ENCODE results near the gene PAXX.

Gene PAXX

DNA sequence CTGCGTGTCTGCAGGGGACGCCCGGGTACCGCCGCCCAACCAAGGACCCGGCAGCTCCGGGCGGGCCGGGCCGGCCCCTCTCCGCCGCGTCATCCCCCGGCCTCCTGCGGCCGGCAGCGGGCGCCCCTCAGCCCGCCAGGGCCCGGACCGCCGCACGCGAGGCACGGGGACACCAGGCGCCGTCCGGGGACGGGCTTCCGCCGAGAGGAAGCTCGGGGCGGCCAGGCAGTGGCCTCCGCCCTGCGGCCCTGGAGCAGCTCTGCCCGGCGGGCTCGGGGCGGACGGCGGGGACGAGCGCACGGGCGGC is 48.1 kb upstream of the PAXX start:
- Histone ChIP-seq H3K9ac (ENCODE audit: low read depth, low read length) (peak overlapping the region; percentile 89), H3K36me3 (ENCODE audit: insufficient read depth, low read length) (peaks cover 34% of the 10 kb centered on the region), H3K27me3 (ENCODE audit: insufficient read depth, low read length, poor library complexity) (no peaks in the 10 kb centered on the region), H3K4me3 (ENCODE audit: low read depth in 1 of 2, low read length in 2 of 2) (peak overlapping the region; percentile 82 to 94; a peak in 3 of 4 replicates), H3K27ac (ENCODE audit: low read length) (peak overlapping the region; percentile 84), H3K4me2 (ENCODE audit: insufficient read depth, low read length) (peak overlapping the region; percentile 91), H4K20me1 (ENCODE audit: insufficient read depth, low read length) (peaks cover 17% of the 10 kb centered on the region), H3K79me2 (ENCODE audit: insufficient read depth, low read length) (peaks cover 23% of the 10 kb centered on the region), H3K4me1 (ENCODE audit: insufficient read depth, low read length) (peaks cover 31% of the 10 kb centered on the region), H2AFZ (ENCODE audit: low read depth, low read length) (peak overlapping the region; percentile 71), H3K9me3 (ENCODE audit: insufficient read depth, low read length, severe bottlenecking) (no peaks in the 10 kb centered on the region)
- no peak; the same call in 1 of the 3 replicates for ATAC-seq (ENCODE audit: insufficient read depth, low read depth)
- TF ChIP-seq, protein P1, sequence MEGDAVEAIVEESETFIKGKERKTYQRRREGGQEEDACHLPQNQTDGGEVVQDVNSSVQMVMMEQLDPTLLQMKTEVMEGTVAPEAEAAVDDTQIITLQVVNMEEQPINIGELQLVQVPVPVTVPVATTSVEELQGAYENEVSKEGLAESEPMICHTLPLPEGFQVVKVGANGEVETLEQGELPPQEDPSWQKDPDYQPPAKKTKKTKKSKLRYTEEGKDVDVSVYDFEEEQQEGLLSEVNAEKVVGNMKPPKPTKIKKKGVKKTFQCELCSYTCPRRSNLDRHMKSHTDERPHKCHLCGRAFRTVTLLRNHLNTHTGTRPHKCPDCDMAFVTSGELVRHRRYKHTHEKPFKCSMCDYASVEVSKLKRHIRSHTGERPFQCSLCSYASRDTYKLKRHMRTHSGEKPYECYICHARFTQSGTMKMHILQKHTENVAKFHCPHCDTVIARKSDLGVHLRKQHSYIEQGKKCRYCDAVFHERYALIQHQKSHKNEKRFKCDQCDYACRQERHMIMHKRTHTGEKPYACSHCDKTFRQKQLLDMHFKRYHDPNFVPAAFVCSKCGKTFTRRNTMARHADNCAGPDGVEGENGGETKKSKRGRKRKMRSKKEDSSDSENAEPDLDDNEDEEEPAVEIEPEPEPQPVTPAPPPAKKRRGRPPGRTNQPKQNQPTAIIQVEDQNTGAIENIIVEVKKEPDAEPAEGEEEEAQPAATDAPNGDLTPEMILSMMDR (IDR thresholded peaks at IDR 0.05; ENCODE audit: borderline replicate concordance, extremely low read depth, low read length, poor library complexity, severe bottlenecking), result no peak
- no peak for TF ChIP-seq EZH2 (IDR thresholded peaks at IDR 0.05; ENCODE audit: borderline replicate concordance, low read depth, low read length, severe bottlenecking)
- DNase-seq, result no peak

DNA sequence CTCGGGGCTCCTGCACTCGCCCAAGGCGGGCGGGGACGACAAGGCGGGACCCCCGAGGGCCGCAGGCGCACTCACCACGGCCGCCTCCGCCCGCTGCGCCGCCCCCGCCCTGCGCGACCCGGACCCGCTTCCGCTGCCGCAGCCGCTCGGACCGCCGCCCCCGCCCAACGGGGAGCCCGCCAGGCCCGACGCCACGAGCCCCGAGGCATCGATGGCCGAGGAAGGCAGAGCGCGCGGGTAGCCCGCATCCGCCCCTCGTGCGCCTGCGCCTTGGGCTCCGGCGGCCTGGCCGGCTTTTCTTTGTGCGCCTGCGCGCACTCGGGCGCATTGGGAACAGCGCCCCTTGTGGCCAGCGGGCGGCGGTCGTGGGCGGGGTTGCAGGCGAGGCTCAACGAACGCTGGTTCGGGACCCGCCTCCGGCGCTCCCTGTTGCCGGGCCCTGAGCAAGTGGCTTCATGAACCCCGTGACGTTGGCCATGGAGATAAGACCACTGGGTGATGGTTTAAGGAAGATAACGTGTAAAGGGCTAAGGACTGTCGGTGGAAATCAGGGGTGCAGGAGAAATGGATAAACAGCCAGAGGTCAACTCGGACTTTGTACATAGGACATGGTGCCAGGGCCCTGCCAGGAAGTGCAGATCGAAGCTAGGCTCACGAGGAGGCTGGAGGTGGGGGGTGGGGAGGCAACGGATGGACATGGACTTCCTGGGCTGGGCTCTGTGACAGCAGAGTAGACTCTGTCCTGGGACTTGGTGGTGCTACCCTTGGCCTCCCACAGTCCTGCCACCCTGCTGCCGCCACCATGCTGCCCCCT is 47.5 kb upstream of the PAXX start, which contains the start of the genes C8G and FBXW5:
TSS of gene C8G (plus strand) at position 725 of the 814 bp plus-strand sequence. CDS start at position 803, 78 bp downstream.
TSS of gene FBXW5 (minus strand) at position 220 of the 814 bp plus-strand sequence. CDS start 655 bp downstream, outside the sequence.
- Histone ChIP-seq H3K4me2 (ENCODE audit: insufficient read depth, low read length) (peak within 1 kb of the TSS; percentile 91), H2AFZ (ENCODE audit: low read depth, low read length) (peak within 1 kb of the TSS; percentile 71), H3K27ac (ENCODE audit: low read length) (peak within 1 kb of the TSS; percentile 84)

DNA sequence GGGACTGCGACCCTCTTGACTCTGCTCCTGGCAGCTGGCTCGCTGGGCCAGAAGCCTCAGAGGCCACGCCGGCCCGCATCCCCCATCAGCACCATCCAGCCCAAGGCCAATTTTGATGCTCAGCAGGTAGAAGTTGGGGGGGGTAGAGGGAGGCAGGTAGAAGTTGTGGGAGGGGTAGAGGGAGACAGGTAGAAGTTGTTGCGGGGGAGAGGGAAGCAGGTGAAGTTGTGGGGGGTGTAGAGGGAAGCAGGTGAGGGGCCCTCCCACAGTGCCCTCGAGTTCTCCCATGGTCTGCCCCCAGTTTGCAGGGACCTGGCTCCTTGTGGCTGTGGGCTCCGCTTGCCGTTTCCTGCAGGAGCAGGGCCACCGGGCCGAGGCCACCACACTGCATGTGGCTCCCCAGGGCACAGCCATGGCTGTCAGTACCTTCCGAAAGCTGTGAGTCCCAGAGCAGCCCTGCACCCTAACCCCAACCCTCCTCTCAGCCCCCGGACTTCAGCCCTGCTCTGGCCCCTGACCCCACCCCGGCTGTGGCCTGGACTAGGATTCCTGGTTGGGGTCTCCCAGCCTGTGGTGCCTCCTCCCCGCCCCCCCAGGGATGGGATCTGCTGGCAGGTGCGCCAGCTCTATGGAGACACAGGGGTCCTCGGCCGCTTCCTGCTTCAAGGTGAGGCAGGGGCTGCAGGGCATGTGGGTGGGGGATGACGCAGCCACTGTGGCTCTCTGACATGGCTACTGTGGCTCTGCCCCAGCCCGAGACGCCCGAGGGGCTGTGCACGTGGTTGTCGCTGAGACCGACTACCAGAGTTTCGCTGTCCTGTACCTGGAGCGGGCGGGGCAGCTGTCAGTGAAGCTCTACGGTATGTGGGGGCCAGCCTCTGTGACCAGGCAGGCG is 46.6 kb upstream of the PAXX start:
- ATAC-seq (ENCODE audit: insufficient read depth, low read depth), result no peak
- no peaks in the 10 kb centered on the region for H3K9me3 ChIP-seq (ENCODE audit: insufficient read depth, low read length, severe bottlenecking)
- peak overlapping the region; percentile 50; the same call in 1 of the 2 replicates for H3K4me2 ChIP-seq (ENCODE audit: insufficient read depth, low read length)
- H3K36me3 ChIP-seq (ENCODE audit: insufficient read depth, low read length), result peaks cover 24% of the 10 kb centered on the region
- 0 out of 2 replicates have a peak overlapping the region, but pooled peaks have one; percentile 60 for H2AFZ ChIP-seq (ENCODE audit: low read depth, low read length)
- H3K27ac ChIP-seq (ENCODE audit: low read length), result no peak overlapping the region
- TF ChIP-seq EZH2 (IDR thresholded peaks at IDR 0.05; ENCODE audit: borderline replicate concordance, low read depth, low read length, severe bottlenecking), result no peak
- TF ChIP-seq, protein P1 (IDR thresholded peaks at IDR 0.05; ENCODE audit: borderline replicate concordance, extremely low read depth, low read length, poor library complexity, severe bottlenecking), result no peak
- H3K9ac ChIP-seq (ENCODE audit: low read depth, low read length), result no peak overlapping the region
- peaks cover 17% of the 10 kb centered on the region for H4K20me1 ChIP-seq (ENCODE audit: insufficient read depth, low read length)
- peaks cover 41% of the 10 kb centered on the region for H3K4me1 ChIP-seq (ENCODE audit: insufficient read depth, low read length)
- no peaks in the 10 kb centered on the region for H3K27me3 ChIP-seq (ENCODE audit: insufficient read depth, low read length, poor library complexity)
- peaks cover 23% of the 10 kb centered on the region for H3K79me2 ChIP-seq (ENCODE audit: insufficient read depth, low read length)
- no peak for DNase-seq
- H3K4me3 ChIP-seq (ENCODE audit: low read depth in 1 of 2, low read length in 2 of 2), result peak overlapping the region in 1 of 2 experiments; percentile 36; a peak in 1 of 4 replicates

More for the DNA sequence above, 47.5 kb upstream of the PAXX start, which contains the start of the genes C8G and FBXW5:
- H4K20me1 ChIP-seq (ENCODE audit: insufficient read depth, low read length), result peaks cover 17% of the 10 kb centered on the region
- TF ChIP-seq, protein P1 (IDR thresholded peaks at IDR 0.05; ENCODE audit: borderline replicate concordance, extremely low read depth, low read length, poor library complexity, severe bottlenecking), result peak; percentile 89
- no peak for TF ChIP-seq EZH2 (IDR thresholded peaks at IDR 0.05; ENCODE audit: borderline replicate concordance, low read depth, low read length, severe bottlenecking)
- peaks cover 23% of the 10 kb centered on the region for H3K79me2 ChIP-seq (ENCODE audit: insufficient read depth, low read length)
- peak within 1 kb of the TSS; percentile 89 for H3K9ac ChIP-seq (ENCODE audit: low read depth, low read length)
- peaks cover 35% of the 10 kb centered on the region for H3K4me1 ChIP-seq (ENCODE audit: insufficient read depth, low read length)
- no peaks in the 10 kb centered on the region for H3K27me3 ChIP-seq (ENCODE audit: insufficient read depth, low read length, poor library complexity)
- H3K4me3 ChIP-seq (ENCODE audit: low read depth in 1 of 2, low read length in 2 of 2), result peak within 1 kb of the TSS; percentile 82 to 94; a peak in 3 of 4 replicates
- H3K36me3 ChIP-seq (ENCODE audit: insufficient read depth, low read length), result peaks cover 32% of the 10 kb centered on the region
- no peaks in the 10 kb centered on the region for H3K9me3 ChIP-seq (ENCODE audit: insufficient read depth, low read length, severe bottlenecking)
- DNase-seq (peak; percentile 93), ATAC-seq (ENCODE audit: insufficient read depth, low read depth) (peak; percentile 79)
